ENCODE measurements around the gene SOX11.

DNA sequence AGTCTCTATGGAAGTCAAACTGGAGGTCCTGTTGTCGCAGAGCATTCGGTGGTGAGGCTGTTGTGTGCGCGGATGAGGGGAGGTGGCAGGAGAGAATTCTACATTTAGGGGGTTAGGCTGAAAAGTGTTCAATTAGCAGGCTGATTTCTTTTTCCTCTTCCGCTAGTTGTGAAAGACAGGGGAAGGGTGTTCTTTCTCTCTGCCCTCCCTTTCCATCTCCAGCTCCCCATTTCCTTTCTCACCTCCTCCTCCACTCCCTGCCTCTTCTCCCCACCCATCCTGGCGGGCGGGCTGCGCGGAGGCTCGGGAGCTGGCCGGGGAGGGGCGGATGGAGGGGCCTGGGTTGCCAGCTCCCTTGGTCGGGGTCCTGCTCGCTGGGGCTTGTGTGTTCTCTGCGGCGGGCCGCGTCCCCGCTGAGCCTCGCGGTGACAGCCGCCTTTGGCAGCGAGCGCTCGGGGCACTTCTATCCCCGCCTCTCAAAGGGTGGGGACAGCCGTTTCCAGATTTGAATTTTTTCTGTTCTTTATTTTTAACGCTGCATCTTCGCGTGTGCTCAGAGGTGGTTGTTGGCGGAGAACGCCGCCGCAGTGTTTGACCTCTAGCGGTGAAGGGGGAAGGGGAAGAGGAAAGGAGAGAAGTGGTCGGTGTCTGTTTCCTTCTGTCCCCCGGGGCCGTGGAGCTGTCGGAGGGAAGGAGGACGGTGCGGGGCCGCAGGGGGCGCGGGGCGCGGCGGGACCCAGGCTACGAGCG lies 3.6 kb downstream of the SOX11 start:
- TF ChIP-seq, protein P1, sequence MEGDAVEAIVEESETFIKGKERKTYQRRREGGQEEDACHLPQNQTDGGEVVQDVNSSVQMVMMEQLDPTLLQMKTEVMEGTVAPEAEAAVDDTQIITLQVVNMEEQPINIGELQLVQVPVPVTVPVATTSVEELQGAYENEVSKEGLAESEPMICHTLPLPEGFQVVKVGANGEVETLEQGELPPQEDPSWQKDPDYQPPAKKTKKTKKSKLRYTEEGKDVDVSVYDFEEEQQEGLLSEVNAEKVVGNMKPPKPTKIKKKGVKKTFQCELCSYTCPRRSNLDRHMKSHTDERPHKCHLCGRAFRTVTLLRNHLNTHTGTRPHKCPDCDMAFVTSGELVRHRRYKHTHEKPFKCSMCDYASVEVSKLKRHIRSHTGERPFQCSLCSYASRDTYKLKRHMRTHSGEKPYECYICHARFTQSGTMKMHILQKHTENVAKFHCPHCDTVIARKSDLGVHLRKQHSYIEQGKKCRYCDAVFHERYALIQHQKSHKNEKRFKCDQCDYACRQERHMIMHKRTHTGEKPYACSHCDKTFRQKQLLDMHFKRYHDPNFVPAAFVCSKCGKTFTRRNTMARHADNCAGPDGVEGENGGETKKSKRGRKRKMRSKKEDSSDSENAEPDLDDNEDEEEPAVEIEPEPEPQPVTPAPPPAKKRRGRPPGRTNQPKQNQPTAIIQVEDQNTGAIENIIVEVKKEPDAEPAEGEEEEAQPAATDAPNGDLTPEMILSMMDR (conservative IDR thresholded peaks at IDR 0.05; ENCODE audit: low read length), result peak; percentile 32; the same call in 1 of the 2 replicates
- TF ChIP-seq EZH2phosphoT487 (IDR thresholded peaks at IDR 0.05; ENCODE audit: borderline replicate concordance, low read depth, low read length), result no peak
